Retinal pigment epithelial cell (primary cell): ENCODE measurements around the gene COL6A2.

Experiments used
- DNase-seq: peaks from one replicate; pipeline ENCODE4 v3.0.0-alpha.2; 2010; ENCODE audit warnings: low read depth
- H3K4me3 ChIP-seq: 2 replicates; pipeline ENCODE4 v1.5.1; 2011; ENCODE audit warnings: mild to moderate bottlenecking, low read length, control low read depth, moderate library complexity
- TF ChIP-seq, protein P1 (sequence below): conservative IDR thresholded peaks from 2 replicates; pipeline ENCODE4 v1.5.1; 2011; ENCODE audit warnings: low read depth, low read length, control low read depth, inconsistent platforms

The COL6A2 gene

DNA sequence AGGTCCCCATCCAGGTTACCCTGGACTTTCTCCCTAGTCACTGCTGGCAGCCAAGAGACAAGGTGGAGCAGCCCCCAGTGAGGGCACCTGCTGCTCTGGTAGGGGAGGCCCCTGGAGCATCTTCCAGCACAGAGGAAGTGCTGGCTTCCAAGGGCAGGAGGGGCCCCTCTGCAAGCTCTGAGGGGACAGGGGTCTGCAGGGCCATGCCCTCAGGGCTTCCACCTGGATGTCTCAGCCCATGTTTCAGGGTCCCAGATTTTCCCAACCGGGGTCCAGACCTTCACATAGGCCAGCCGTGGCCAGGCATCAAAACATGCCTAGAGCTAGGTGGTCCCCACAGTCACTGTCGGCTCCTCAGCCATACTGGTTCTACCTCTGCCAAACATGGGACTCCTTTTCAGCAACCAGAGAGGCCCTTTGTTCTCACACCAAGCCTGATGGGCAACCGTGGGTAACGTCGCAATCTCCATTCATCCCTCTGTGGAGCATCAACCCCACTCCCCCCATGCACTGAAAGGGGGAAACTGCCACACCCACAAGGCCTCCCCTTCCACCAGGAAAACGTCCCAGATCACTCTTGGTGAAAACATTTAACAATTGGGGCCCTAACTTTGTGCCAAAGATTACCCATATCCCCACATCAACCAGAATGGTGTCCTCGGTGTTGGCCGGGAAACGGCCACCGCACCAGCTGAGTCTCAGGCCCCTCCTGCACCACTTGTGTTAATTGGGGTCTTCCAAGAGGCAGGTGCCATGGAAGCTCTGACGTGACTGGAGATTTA is 1.9 kb upstream of the COL6A2 start:
- TF ChIP-seq, protein P1, sequence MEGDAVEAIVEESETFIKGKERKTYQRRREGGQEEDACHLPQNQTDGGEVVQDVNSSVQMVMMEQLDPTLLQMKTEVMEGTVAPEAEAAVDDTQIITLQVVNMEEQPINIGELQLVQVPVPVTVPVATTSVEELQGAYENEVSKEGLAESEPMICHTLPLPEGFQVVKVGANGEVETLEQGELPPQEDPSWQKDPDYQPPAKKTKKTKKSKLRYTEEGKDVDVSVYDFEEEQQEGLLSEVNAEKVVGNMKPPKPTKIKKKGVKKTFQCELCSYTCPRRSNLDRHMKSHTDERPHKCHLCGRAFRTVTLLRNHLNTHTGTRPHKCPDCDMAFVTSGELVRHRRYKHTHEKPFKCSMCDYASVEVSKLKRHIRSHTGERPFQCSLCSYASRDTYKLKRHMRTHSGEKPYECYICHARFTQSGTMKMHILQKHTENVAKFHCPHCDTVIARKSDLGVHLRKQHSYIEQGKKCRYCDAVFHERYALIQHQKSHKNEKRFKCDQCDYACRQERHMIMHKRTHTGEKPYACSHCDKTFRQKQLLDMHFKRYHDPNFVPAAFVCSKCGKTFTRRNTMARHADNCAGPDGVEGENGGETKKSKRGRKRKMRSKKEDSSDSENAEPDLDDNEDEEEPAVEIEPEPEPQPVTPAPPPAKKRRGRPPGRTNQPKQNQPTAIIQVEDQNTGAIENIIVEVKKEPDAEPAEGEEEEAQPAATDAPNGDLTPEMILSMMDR, result no peak
- no peak overlapping the region for H3K4me3 ChIP-seq
- no peak for DNase-seq

DNA sequence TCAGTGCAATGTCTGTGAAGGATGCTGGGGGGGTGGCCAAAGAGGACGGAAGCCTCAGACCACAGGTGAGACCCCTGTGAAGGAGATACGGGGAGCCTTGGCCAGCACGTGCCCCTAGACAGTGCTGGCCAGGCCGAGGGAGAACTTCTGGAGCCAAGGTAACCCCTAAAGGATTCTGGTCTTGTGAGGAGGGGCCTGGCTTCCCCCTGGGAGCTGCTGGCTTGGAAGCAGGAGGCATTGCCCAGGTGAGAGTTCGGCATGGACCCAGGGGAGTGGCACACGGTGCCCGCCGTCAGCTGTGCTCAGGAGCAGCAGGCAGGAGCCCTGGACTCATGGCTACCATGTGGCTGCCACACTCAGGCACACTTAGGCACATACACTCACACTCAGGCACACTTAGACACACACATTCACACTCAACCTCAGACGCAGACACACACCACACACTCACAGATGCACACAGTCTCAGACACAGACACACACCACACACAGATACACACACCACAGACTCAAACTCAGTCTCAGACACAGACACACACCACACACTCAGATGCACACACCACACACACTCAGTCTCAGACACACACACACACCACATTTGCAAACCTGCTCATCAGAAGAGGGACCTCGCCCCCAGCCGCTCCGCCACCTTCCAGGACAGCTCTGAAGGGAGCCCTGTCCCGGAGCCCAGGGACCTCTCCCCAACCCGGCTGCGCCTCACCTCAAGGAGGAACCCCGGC is 1.1 kb upstream of the COL6A2 start:
- TF ChIP-seq, protein P1, result no peak
- DNase-seq, result no peak
- H3K4me3 ChIP-seq, result no peak overlapping the region

DNA sequence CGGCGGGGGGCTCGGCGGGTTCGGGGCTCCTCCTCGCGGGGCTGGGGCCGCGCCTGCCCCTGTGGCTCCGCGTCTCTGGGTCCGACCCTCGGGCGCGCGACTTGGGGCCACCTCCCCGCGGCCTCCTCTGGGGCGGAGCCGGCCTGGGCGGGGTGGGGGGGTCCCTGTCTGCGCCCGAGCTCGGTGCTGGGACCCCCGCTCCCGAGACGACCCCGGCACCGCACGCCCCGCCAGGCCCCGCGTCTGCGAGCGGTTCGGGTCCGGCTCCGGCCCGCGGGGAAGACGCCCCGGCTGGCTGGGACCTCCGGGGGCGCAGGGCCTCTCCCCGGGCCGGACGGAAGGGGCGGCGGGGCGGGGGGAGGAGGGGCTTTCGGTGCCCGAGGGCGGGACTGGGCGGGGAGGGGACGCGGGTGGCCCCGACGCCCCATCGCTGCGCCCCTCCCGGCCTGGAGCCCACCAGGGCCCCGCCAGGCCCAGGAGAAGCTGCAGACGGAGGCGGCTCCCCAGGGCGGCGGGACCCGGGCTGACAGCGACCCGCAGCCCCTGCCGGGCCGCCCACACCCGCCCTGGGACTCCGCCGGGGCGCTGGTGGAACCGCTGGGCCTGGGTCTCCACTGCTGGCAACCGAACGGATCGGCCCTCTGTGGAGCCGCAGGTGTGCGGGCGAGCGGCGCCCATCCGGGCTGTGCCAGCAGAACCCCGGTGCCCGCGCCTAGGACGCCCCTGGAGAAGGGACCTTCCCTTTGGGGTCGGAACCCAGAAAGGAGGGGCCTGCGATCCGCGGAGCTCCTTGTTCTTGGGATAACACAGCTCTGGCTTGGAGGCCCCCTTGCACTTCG is 610 bp downstream of the COL6A2 start:
- DNase-seq, result no peak
- H3K4me3 ChIP-seq, result no peak overlapping the region
- TF ChIP-seq, protein P1, result no peak

DNA sequence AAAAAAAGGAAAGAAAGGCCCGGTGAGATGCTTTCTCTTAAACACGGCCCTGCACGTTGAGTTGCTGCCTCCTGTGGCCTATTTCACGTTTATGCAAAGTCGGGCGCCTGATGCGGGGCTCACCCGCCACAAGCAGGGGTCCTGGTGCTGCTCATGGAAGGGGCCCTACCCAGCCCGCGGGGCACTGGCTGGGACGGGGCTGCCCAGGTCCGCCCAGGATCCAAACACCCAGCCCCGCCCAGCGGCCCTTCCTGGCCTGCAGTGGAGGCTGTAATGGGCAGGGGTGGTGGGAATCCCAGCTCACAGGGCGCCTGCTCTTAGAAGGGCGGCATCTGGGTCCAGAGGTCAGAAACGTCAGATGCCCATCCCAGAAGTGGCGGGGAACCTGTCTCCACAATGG is 1.6 kb downstream of the COL6A2 start:
- TF ChIP-seq, protein P1, result no peak
- no peak for DNase-seq
- H3K4me3 ChIP-seq, result no peak overlapping the region

DNA sequence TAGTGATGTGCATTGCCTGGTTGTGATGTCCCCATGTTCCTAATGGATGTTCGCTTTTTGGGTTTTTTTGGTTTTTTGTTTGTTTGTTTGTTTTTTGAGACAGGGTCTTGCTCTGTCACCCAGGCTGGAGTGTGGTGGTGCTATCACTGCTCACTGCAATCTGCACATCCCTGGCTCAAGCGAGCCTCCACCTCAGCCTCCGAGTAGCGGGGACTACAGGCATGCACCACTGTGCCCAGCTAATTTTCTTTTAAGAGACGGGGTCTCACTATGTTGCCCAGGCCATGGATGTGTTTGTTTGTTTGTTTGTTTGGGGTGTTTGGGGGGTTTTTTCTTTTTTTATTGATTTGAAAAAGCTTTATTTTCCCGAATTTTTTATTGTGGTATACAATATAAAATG is 2.1 kb downstream of the COL6A2 start:
- no peak for DNase-seq
- TF ChIP-seq, protein P1, result no peak
- H3K4me3 ChIP-seq, result no peak overlapping the region

DNA sequence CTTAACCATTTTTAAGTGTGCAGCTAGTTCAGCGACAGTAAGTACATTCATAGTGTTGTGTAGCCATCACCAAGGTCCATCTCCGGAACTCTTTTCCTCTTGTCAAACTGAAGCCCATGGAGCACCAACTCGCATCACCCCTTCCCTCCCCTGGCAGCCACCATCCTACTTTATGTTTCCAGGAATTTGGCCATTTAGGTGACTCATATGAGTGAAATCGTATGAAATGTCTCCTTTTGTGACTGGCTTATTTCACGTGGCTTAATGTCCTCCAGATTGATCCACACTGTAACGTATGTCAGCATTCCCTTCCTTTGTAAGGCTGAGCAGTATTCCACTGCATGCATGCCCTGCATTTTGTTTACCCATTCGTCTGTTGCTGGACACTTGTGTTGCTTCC is 2.5 kb downstream of the COL6A2 start:
- no peak for DNase-seq
- no peak overlapping the region for H3K4me3 ChIP-seq
- TF ChIP-seq, protein P1, result no peak
